Measurements from ENCODE around the gene TYW1.
"Not testable (repeated sequence)": the region's sequence is repeated elsewhere in the genome, so short reads cannot be mapped to it uniquely, and the experiment has no call there.

DNA sequence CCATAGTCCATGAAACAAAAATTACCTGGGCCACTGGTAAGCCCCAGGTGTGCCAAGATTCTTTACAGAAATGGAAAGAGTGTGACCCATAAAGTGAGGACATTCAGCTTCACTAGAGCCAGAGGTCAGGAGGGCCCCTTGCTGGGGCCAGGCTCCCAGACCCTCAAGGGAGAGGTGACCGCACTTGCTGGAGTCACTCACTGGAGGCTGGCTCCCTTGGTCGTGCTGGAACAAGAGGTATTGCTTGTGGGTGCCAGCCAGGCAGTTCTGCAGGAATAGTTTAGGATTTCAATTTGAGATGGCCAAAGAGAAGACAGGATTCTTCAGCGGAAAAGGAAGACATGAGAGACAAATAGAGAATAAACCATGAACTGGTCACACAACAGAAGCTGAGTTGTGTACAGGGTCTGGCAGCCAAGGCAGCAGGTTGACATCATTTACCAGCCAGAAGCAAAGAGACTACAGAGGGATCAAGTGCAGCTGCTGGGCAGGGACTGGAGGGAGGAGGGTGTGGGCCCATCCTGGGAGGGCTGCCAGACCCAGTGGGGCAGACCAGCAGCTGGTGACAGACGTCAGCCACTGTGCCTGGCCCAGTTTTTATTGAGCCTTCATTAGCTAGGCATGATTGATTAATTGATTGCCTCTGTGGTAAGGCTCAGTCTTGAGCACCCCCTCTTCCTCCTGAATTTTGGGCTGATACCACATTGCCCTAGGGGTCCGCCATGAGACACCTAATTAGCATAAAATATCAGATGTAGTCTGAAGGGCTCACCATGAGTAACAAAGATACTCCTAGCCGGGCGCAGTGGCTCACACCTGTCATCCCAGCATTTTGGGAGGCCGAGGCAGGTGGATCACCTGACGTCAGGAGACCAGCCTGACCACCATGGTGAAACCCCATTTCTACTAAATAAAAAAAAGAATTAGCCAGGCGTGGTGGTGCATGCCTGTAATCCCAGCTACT is 40.1 kb downstream of the TYW1 start:
- TF ChIP-seq, protein P1, sequence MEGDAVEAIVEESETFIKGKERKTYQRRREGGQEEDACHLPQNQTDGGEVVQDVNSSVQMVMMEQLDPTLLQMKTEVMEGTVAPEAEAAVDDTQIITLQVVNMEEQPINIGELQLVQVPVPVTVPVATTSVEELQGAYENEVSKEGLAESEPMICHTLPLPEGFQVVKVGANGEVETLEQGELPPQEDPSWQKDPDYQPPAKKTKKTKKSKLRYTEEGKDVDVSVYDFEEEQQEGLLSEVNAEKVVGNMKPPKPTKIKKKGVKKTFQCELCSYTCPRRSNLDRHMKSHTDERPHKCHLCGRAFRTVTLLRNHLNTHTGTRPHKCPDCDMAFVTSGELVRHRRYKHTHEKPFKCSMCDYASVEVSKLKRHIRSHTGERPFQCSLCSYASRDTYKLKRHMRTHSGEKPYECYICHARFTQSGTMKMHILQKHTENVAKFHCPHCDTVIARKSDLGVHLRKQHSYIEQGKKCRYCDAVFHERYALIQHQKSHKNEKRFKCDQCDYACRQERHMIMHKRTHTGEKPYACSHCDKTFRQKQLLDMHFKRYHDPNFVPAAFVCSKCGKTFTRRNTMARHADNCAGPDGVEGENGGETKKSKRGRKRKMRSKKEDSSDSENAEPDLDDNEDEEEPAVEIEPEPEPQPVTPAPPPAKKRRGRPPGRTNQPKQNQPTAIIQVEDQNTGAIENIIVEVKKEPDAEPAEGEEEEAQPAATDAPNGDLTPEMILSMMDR (IDR thresholded peaks at IDR 0.05), result not testable (repeated sequence)
- TF ChIP-seq POLR2AphosphoS5 (IDR thresholded peaks at IDR 0.05), result not testable (repeated sequence)

All from prostate gland (tissue), 2 donors.